Activated T-cell treated with anti-CD3 and anti-CD28 coated beads, Interleukin-2, amount 50 U/mL, for 72 hours (primary cell): ENCODE results near the gene RASL10B. TPM values are rescaled to one million over a fixed set of nuclear protein-coding genes. Genes with fewer than 3 reads are reported as not detected.

Experiments used
- ATAC-seq, 2 donors: fragments of 150-1000 bp; cut with Tn5 transposase; replicated peaks in 1 of 2; 2 replicates each; pipeline ENCODE4 v1.10.0; 2021; ENCODE audit warnings: moderate library complexity in 2 of 2, mild to moderate bottlenecking in 1 of 2
- DNase-seq, 2 donors: peaks; one replicate each; pipeline ENCODE4 v3.0.0; 2021 to 2022; ENCODE audit warnings: mixed read lengths in 1 of 2
- H3K27ac Mint-ChIP-seq: one replicate; pipeline ENCODE4 v1.8.0; 2022; ENCODE audit warnings: mild to moderate bottlenecking, moderate library complexity, mixed read lengths
- H3K27me3 Mint-ChIP-seq: one replicate; pipeline ENCODE4 v1.8.0; 2022; ENCODE audit warnings: low read depth, mixed read lengths
- H3K36me3 Mint-ChIP-seq, 2 donors: one replicate each; pipeline ENCODE4 v1.8.0; 2022; ENCODE audit warnings: mixed read lengths in 2 of 2, mild to moderate bottlenecking in 1 of 2; ENCODE audit not compliant: insufficient read depth in 2 of 2
- H3K4me1 Mint-ChIP-seq: one replicate; pipeline ENCODE4 v1.8.0; 2022; ENCODE audit warnings: low read depth, mixed read lengths
- H3K4me3 Mint-ChIP-seq, 2 donors: one replicate each; pipeline ENCODE4 v1.8.0; 2022; ENCODE audit warnings: mild to moderate bottlenecking in 2 of 2, mixed read lengths in 2 of 2, moderate library complexity in 2 of 2
- H3K9me3 Mint-ChIP-seq, 2 donors: one replicate each; pipeline ENCODE4 v1.8.0; 2022; ENCODE audit warnings: mixed read lengths in 2 of 2
- total RNA-seq, 2 donors: library from RNA; stranded (reverse); gene quantifications; one replicate each; pipeline ENCODE4 v1.2.3, GENCODE V29; 2022

The RASL10B gene
- total RNA-seq, 2 donors from 2014 or later: 0.32 to 1.3 TPM

DNA sequence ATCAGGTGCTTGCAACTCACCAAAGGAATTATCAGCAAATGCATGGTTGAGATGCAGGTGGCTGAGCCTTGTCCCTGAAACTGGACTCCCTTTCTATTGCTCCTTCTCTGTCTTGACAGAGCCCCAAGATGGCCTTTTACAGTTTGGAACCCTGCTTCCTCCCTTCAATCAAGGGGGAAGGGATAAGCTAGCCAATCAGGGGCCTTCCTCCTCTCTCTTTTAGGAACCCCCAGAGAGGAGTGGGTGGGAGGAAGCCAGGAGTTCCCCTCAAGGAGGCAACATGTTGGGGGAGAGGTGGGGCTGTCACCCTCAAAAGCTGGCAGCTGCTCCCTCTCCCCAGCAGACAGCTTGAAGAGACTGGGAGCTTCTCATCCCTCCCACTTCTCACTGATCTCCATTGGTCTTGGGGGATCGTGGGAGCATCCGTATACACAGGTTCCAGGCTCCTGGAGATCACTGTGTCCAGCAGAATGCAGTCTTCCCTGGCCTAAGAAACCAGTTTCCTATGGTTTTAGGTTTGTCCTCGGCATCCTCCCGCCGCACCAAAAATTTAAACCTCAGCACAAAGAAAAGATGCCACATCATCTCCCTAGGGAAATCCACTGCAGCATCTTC, 7.2 kb downstream of the RASL10B start:
- ATAC-seq: no peak

DNA sequence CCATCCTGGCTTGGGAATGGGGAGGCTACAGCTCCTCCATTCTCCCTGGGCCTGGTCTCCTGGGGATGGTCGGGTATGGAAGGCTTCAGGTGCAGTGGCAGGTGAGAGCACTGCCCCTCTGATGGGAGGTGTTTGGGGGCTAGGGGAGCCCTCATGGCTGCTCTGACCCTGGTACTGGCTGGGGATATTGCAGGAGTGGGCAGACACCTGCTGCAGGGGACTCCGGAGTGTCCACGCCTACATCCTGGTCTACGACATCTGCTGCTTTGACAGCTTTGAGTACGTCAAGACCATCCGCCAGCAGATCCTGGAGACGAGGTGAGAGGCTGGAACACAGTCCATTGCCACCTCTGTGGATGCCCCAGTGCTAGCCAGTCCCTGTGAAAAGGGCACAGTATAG, 8.8 kb downstream of the RASL10B start:
- Mint-ChIP-seq H3K27ac (no peak overlapping the region), H3K27me3 (peaks cover 38% of the 10 kb centered on the region), H3K36me3 (no peaks in the 10 kb centered on the region), H3K9me3 (no peaks in the 10 kb centered on the region), H3K4me1 (no peaks in the 10 kb centered on the region), H3K4me3 (no peak overlapping the region)
- no peak for DNase-seq
- no peak for ATAC-seq

More for the DNA sequence above, 7.2 kb downstream of the RASL10B start:
- Mint-ChIP-seq H3K4me1 (no peaks in the 10 kb centered on the region), H3K27me3 (peaks cover 34% of the 10 kb centered on the region), H3K36me3 (no peaks in the 10 kb centered on the region), H3K4me3 (no peak overlapping the region), H3K27ac (no peak overlapping the region), H3K9me3 (no peaks in the 10 kb centered on the region)
- no peak for DNase-seq

DNA sequence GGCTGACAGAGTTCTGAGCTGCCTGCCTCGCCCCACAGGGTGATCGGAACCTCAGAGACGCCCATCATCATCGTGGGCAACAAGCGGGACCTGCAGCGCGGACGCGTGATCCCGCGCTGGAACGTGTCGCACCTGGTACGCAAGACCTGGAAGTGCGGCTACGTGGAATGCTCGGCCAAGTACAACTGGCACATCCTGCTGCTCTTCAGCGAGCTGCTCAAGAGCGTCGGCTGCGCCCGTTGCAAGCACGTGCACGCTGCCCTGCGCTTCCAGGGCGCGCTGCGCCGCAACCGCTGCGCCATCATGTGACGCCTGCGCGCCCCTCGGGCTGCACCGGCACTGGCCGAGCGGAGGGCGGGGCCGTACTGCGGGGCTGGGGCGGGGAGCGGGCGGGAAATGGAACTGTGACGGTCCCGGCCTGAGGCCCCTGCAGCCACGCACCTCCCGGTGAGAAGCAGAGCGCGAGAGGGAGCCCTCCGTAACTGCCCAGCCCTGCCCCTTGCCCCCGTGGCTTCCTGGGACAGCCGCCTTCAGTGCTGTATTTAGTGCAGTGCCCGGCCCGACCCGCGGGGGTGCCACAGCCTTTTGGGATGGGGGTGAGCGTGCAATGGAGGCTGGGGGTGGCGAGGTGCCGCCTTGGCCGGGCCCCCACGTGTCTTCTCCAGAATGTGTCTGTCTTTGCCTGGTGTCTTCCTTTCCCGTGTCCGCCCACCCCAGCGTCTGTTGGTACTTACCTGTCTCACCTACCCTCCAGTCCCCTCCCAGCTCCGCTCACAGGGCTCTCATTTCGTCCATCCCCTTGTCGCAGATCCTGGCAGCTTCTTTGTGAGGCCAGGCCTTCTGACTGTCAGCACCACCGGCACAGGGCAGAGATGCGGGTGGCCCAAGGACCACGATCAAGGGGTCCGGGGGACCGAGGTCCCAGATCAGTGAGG, 9.8 kb downstream of the RASL10B start:
- DNase-seq (peak in 1 of 2 donors; percentile 37), ATAC-seq (peak; percentile 69 to 72)
- H3K4me3 Mint-ChIP-seq: peak overlapping the region; percentile 62 to 75
- H3K27me3 Mint-ChIP-seq: peaks cover 38% of the 10 kb centered on the region
- H3K27ac Mint-ChIP-seq: no peak overlapping the region
- no peaks in the 10 kb centered on the region for H3K36me3 Mint-ChIP-seq
- H3K4me1 Mint-ChIP-seq: no peaks in the 10 kb centered on the region
- H3K9me3 Mint-ChIP-seq: no peaks in the 10 kb centered on the region

DNA sequence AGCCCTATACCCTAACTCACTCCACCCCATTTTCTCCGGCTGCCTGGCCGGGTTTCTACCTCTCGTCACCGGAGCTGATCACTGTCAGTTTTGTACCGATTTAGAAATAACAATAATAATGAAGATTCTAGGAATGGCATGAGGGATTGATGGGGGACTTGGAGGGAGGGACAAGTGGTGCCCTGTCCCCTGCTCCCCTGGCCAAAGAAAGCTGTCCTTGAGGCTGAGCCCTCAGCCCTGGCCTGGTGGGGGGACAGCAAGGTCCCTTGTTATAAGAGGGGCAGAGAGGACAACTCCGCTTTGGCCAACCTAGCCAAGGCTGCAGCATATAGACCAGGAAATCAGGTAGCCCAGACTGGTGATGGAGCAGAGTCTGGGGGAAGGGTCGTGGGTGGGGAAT, 11.1 kb downstream of the RASL10B start:
- Mint-ChIP-seq H3K4me3 (peak overlapping the region; percentile 6 to 16), H3K36me3 (no peaks in the 10 kb centered on the region), H3K27ac (no peak overlapping the region), H3K4me1 (no peaks in the 10 kb centered on the region), H3K27me3 (peaks cover 38% of the 10 kb centered on the region), H3K9me3 (no peaks in the 10 kb centered on the region)
- no peak for ATAC-seq
- no peak for DNase-seq

DNA sequence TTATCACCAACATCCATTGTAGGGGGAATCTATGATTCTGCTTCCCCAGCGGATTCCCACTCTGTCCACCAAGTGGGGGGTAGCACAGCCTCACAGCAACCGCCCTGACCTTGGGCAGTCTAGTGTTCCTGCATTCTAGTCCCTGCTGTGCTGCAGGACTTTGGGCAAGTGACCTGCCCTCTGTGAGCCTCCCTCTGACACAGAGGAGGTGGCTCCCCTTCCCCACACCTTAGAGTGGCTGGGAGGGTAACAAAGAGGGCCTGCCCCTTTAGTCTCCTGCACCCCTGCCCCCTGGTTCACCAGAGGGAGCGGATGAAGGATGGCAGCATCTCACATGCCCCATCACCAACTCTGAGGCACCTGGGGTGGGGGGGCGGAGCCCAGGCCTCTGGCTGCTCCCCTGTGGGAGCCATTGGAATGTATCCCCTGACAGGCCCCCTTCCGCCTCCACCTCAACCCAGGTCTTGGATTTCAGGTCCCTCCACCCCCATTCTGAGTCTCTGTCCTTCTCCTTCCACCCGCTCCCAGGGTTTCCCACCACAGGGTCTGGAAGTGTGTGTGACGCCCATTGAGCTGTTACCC, 11.5 kb downstream of the RASL10B start:
- Mint-ChIP-seq H3K4me3 (no peak overlapping the region), H3K27me3 (peaks cover 38% of the 10 kb centered on the region), H3K9me3 (no peaks in the 10 kb centered on the region), H3K27ac (no peak overlapping the region), H3K36me3 (no peaks in the 10 kb centered on the region), H3K4me1 (no peaks in the 10 kb centered on the region)
- DNase-seq (no peak), ATAC-seq (no peak)

DNA sequence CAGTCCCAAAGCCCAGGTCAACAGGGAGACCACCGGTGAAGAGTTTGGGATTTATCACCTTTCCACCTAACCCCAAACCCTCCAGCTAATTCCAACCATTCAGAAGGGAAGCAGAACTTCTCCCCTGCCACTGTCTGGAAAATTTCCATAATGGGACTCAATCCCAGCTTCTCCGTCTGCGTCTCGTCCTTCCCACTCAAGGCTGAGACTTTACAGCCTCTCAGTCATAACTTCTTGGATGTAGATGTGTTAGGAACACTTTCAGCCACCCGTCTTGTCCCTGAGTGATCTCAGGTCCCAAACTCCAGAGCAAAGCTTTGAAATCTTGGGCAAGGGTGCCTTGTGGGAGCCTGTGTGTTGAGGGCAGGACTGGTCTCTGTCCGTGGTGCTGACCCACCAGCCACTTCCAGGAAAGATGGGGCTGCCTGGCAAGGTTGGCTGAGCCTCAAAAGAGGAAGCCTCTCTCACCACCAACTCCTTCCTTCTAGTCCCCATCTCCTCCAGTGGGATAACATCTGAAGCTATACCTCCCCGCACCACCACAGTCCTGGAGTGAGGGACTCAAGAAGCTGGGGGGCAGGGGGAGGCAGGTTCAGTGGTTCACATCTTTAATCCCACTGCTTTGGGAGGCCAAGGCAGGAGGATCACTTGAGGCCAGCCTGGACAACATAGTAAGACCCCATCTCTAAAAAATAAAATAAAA, 12.3 kb downstream of the RASL10B start:
- H3K4me1 Mint-ChIP-seq: peaks cover 7% of the 10 kb centered on the region

DNA sequence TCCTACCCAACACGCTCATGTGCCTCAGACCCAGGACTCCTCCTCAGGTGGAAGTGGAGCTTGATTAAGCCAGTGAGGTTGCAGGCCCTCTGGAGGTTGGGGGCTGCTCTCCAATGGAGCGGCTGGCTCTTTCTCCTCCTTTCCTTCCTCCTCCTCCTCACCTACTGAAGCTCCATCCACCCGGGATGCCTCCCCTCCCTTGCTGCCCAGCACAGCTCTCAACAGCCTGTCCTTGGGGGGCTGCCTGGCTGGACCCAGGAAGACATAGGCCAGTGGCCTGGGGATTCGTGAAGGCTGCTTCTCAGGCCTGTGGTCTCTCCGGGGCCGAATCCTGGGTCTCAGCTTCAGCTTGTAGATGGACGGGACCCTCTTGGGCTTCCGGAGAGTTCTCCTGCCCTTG, 13.4 kb downstream of the RASL10B start:
- H3K4me3 Mint-ChIP-seq: no peak overlapping the region
- no peaks in the 10 kb centered on the region for H3K9me3 Mint-ChIP-seq
- H3K4me1 Mint-ChIP-seq: peaks cover 16% of the 10 kb centered on the region
- no peak for DNase-seq
- H3K27me3 Mint-ChIP-seq: peaks cover 46% of the 10 kb centered on the region
- H3K27ac Mint-ChIP-seq: no peak overlapping the region
- ATAC-seq: no peak
- H3K36me3 Mint-ChIP-seq: no peaks in the 10 kb centered on the region

More for the DNA sequence above, 12.3 kb downstream of the RASL10B start:
- H3K9me3 Mint-ChIP-seq: no peaks in the 10 kb centered on the region
- no peak for ATAC-seq
- no peak overlapping the region for H3K4me3 Mint-ChIP-seq
- peaks cover 40% of the 10 kb centered on the region for H3K27me3 Mint-ChIP-seq
- no peak overlapping the region for H3K27ac Mint-ChIP-seq
- no peaks in the 10 kb centered on the region for H3K36me3 Mint-ChIP-seq
- no peak for DNase-seq

DNA sequence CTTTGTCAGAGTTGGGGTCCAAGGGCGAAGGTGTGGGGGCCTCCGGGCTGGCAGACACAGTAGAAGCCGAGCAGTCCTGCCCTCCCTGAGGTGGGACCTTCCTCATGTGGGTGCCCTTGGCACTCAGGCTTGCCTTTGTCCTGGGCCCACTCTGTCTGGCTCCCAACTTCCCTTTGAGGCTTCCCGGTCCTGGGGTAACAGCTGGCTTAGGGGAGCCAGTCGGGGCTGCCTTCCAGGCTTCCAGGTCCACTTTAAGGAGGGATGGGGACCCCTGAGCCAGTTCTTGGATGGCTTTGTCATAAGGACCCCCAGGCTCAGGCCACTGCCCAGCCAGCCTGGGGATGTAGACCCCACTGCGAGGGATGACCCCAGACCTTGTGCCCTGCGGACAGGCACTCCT, 13.8 kb downstream of the RASL10B start:
- H3K36me3 Mint-ChIP-seq: no peaks in the 10 kb centered on the region
- DNase-seq (no peak), ATAC-seq (no peak)
- no peaks in the 10 kb centered on the region for H3K9me3 Mint-ChIP-seq
- H3K4me3 Mint-ChIP-seq: no peak overlapping the region
- H3K4me1 Mint-ChIP-seq: peaks cover 20% of the 10 kb centered on the region
- H3K27me3 Mint-ChIP-seq: peaks cover 46% of the 10 kb centered on the region
- H3K27ac Mint-ChIP-seq: no peak overlapping the region

DNA sequence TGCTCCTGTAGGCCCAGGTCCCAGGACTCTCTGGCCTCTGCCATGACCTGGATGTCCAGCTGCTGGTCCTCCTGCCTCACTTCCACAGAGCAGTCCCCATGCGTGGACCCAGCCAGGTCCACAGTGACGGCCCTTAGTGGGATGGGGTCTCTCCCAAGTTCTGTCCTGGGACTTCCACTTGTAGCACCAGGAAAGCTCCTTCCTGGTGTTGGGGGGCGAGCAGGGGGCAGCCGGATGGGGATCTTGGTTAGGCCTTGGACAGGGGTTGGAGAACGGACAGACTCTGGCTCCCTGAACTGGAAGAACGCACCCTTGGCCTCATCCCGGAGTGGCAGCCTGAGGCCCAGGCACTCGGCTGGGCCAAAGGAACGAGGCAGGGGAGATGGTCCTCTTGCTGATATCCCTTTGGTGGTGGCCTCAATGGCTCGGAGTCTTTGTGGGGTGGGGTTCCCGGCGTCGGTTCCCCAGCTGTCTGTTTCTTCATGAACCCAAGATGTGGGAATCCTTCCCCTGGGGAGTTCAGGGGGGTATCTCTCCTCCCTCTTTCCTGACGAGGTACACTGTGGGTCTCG, 14.4 kb downstream of the RASL10B start:
- ATAC-seq (no peak), DNase-seq (no peak)
- H3K4me1 Mint-ChIP-seq: peaks cover 26% of the 10 kb centered on the region
- peaks cover 46% of the 10 kb centered on the region for H3K27me3 Mint-ChIP-seq
- no peaks in the 10 kb centered on the region for H3K9me3 Mint-ChIP-seq
- no peak overlapping the region for H3K27ac Mint-ChIP-seq
- no peak overlapping the region for H3K4me3 Mint-ChIP-seq
- H3K36me3 Mint-ChIP-seq: no peaks in the 10 kb centered on the region

DNA sequence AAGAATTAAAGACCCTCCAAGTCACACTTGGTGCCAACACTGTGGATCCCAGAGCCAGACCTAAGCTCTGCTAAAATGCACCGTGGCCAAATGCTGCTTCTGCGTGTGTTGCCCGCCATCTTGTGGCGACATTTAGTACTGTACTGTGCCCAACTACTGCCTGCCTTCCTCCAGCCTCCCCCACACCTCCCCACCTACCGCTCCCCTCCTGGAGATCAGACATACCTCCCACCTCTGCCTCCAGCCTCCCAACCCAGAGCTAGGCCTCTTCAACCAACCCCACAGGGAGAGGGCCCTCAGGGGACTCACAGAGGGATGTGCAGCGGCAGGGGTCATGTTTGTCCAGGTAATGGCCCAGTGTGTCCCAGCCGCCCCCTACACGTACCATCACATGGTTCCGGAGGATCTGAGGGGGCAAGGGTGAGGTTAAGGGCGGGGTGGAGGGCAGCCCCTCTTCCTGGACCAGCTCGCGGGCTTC, 16.1 kb downstream of the RASL10B start:
- peaks cover 39% of the 10 kb centered on the region for H3K27me3 Mint-ChIP-seq
- H3K4me3 Mint-ChIP-seq: no peak overlapping the region
- H3K36me3 Mint-ChIP-seq: no peaks in the 10 kb centered on the region
- H3K4me1 Mint-ChIP-seq: peaks cover 26% of the 10 kb centered on the region
- no peaks in the 10 kb centered on the region for H3K9me3 Mint-ChIP-seq
- DNase-seq (peak; percentile 79 to 82), ATAC-seq (peak; percentile 84 to 89)
- H3K27ac Mint-ChIP-seq: no peak overlapping the region

DNA sequence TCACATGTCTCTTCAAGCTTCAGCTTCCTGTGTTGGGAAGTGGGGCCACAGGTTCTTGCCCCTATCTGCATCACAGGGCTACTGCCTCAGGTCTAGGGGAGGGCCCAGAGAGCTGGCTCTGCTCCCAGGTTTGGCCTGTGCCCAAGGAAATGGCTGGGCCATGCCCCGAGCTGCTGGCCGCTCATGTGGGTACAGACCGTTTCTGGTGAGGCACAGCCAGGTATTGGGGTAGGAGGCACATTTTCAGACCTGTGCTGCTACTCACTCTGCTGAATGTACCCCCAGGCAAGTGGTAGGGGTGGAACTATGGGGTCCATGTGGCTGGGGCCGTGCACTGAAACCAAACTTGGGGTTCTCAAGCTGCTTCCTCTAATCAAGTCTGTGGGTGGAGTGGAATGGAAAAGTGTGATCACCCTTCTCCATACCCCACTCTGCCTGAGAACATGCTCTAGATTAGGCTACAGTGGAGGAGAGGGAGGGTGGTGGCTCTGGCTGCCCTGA, 17.0 kb downstream of the RASL10B start:
- ATAC-seq (peak in 1 of 2 donors; percentile 9), DNase-seq (no peak)
- no peak overlapping the region for H3K4me3 Mint-ChIP-seq
- peaks cover 37% of the 10 kb centered on the region for H3K27me3 Mint-ChIP-seq
- no peak overlapping the region for H3K27ac Mint-ChIP-seq
- H3K36me3 Mint-ChIP-seq: no peaks in the 10 kb centered on the region
- no peaks in the 10 kb centered on the region for H3K9me3 Mint-ChIP-seq
- H3K4me1 Mint-ChIP-seq: peaks cover 26% of the 10 kb centered on the region

DNA sequence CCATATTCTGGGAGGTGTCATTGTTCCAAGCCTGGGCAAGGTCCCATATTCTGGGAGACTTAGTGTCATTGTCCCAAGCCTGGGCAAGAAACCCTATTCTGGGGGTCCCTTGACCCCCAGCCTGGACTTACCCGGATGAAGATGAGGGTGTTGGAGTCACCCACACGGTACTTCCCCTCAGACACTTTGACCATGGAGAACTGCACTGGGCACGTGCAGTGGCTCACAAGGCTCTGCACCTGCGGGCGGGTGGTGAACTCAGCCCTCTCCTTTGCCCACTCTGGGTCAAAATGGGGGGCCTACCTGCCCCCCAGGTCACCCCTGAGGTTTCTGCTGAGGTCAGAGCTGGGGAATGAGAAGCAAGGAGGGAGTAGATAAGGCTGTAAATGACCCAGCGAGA, 17.5 kb downstream of the RASL10B start:
- no peaks in the 10 kb centered on the region for H3K9me3 Mint-ChIP-seq
- no peak overlapping the region for H3K27ac Mint-ChIP-seq
- H3K36me3 Mint-ChIP-seq: no peaks in the 10 kb centered on the region
- DNase-seq (no peak), ATAC-seq (no peak)
- H3K27me3 Mint-ChIP-seq: peaks cover 31% of the 10 kb centered on the region
- H3K4me1 Mint-ChIP-seq: peaks cover 26% of the 10 kb centered on the region
- no peak overlapping the region for H3K4me3 Mint-ChIP-seq
